ENCODE measurements around the gene TMEM229B. TPM values are rescaled to one million over a fixed set of nuclear protein-coding genes. Genes with fewer than 3 reads are reported as not detected.

Gene TMEM229B
- total RNA-seq, 1 experiment from 2014 or later, result 0.71 TPM

- BruUV-seq (replicated peaks), result no TSS peak
- intact Hi-C loops (cut with micrococcal nuclease), result no loop called here
- peaks cover 0 to 5% of the 10 kb centered on the region in 2 experiments; a peak in 1 of 4 replicates for H3K4me1 ChIP-seq (ENCODE audit: control insufficient read depth in 1 of 2, insufficient read depth in 2 of 2, low read length in 2 of 2)
- no peak overlapping the region for H3K27ac ChIP-seq (ENCODE audit: low read depth, low read length)
- CTCF ChIA-PET, result interaction anchor here (2.1 kb wide), 1 partner anchor 11 kb away, joined by 7 read pairs; no protein-coding TSS in a partner anchor
- H4K20me1 ChIP-seq (ENCODE audit: insufficient read depth), result no peaks in the 10 kb centered on the region
- POLR2A ChIA-PET, result no interaction called here
- no peak for TF ChIP-seq SRF (IDR thresholded peaks at IDR 0.05; ENCODE audit: low read depth)
- no peak for TF ChIP-seq FOSL1 (IDR thresholded peaks at IDR 0.05; ENCODE audit: low read depth)
- no peak for TF ChIP-seq RAD21 (IDR thresholded peaks at IDR 0.05; ENCODE audit: low read depth)
- TF ChIP-seq ZFX (IDR thresholded peaks at IDR 0.05), result no peak
- no peak for TF ChIP-seq CTCF (IDR thresholded peaks at IDR 0.05 in 2 of 3, conservative IDR thresholded peaks at IDR 0.05 in 1 of 3; ENCODE audit: borderline replicate concordance in 1 of 3, insufficient read depth in 1 of 3, low read depth in 2 of 3, low read length in 2 of 3)
- no peaks in the 10 kb centered on the region for H3K9me2 ChIP-seq (ENCODE audit: insufficient read depth)
- RAD21 ChIA-PET (ENCODE audit: low non-redundant PET in 1 of 2, low total read pairs in 2 of 2, uncharacterized antibody in 2 of 2, unreplicated experiment in 2 of 2), result no interaction called here
- H3K27me3 ChIP-seq (ENCODE audit: insufficient read depth, low read length), result no peaks in the 10 kb centered on the region
- H3K79me2 ChIP-seq (ENCODE audit: insufficient read depth, low read length), result no peaks in the 10 kb centered on the region
- no peak overlapping the region for H3K4me2 ChIP-seq (ENCODE audit: low read length)
- H3K36me3 ChIP-seq (ENCODE audit: control insufficient read depth in 1 of 2, insufficient read depth in 2 of 2, low read length in 2 of 2), result no peaks in the 10 kb centered on the region
- H3K9ac ChIP-seq (ENCODE audit: low read length), result no peak overlapping the region
- DNase-seq (ENCODE audit: low read depth, low spot score), result no peak
- H3K9me3 ChIP-seq (ENCODE audit: control insufficient read depth in 1 of 2, insufficient read depth in 1 of 2, low read depth in 1 of 2, low read length in 2 of 2), result no peaks in the 10 kb centered on the region
- no peak overlapping the region for H3K4me3 ChIP-seq (replicated peaks in 1 of 2; ENCODE audit: low read depth in 1 of 2, low read length in 2 of 2)
- ATAC-seq, result no peak
- H2AFZ ChIP-seq (ENCODE audit: low read depth, low read length, poor library complexity, severe bottlenecking), result no peak overlapping the region
These were observed 9.8 kb downstream of the TMEM229B start for GRCh38 chr14:67478800-67479084.

GRCh38 chr14:67477926-67478799, 10.4 kb downstream of the TMEM229B start:
- no peak overlapping the region; the same call in 1 of the 2 replicates for H3K27ac ChIP-seq (ENCODE audit: low read depth, low read length)
- no peak overlapping the region for H3K9ac ChIP-seq (ENCODE audit: low read length)
- no peak overlapping the region for H2AFZ ChIP-seq (ENCODE audit: low read depth, low read length, poor library complexity, severe bottlenecking)
- H3K4me2 ChIP-seq (ENCODE audit: low read length), result no peak overlapping the region
- ATAC-seq, result no peak
- no peaks in the 10 kb centered on the region for H3K9me3 ChIP-seq (ENCODE audit: control insufficient read depth in 1 of 2, insufficient read depth in 1 of 2, low read depth in 1 of 2, low read length in 2 of 2)
- no TSS peak for BruUV-seq (replicated peaks)
- H3K36me3 ChIP-seq (ENCODE audit: control insufficient read depth in 1 of 2, insufficient read depth in 2 of 2, low read length in 2 of 2), result no peaks in the 10 kb centered on the region
- H4K20me1 ChIP-seq (ENCODE audit: insufficient read depth), result no peaks in the 10 kb centered on the region
- H3K9me2 ChIP-seq (ENCODE audit: insufficient read depth), result no peaks in the 10 kb centered on the region
- intact Hi-C loops (cut with micrococcal nuclease), result no loop called here
- H3K79me2 ChIP-seq (ENCODE audit: insufficient read depth, low read length), result no peaks in the 10 kb centered on the region
- H3K4me3 ChIP-seq (replicated peaks in 1 of 2; ENCODE audit: low read depth in 1 of 2, low read length in 2 of 2), result no peak overlapping the region
- ChIA-PET RAD21 (ENCODE audit: low non-redundant PET in 1 of 2, low total read pairs in 2 of 2, uncharacterized antibody in 2 of 2, unreplicated experiment in 2 of 2) (no interaction called here), CTCF (interaction anchor here (2.1 kb wide), 1 partner anchor 11 kb away, joined by 7 read pairs; no protein-coding TSS in a partner anchor), POLR2A (no interaction called here)
- no peak for DNase-seq (ENCODE audit: low read depth, low spot score)
- no peaks in the 10 kb centered on the region for H3K27me3 ChIP-seq (ENCODE audit: insufficient read depth, low read length)
- peaks cover 0 to 5% of the 10 kb centered on the region in 2 experiments; a peak in 1 of 4 replicates for H3K4me1 ChIP-seq (ENCODE audit: control insufficient read depth in 1 of 2, insufficient read depth in 2 of 2, low read length in 2 of 2)
- no peak for TF ChIP-seq EZH2phosphoT487 (IDR thresholded peaks at IDR 0.05; ENCODE audit: borderline replicate concordance)
- no peak for TF ChIP-seq ZBTB33 (IDR thresholded peaks at IDR 0.05; ENCODE audit: extremely low read depth, insufficient replicate concordance, low read length)
- no peak for TF ChIP-seq YY1 (IDR thresholded peaks at IDR 0.05; ENCODE audit: extremely low read depth, insufficient replicate concordance, low read depth, low read length)
- no peak for TF ChIP-seq REST (IDR thresholded peaks at IDR 0.05; ENCODE audit: low read depth)
- TF ChIP-seq SP1 (IDR thresholded peaks at IDR 0.05; ENCODE audit: low read depth), result no peak
- TF ChIP-seq SRF (IDR thresholded peaks at IDR 0.05; ENCODE audit: low read depth), result no peak
- TF ChIP-seq CBX3 (IDR thresholded peaks at IDR 0.05; ENCODE audit: low read depth), result no peak

All from HCT116 (cell line).